Peyer's patch (tissue), 4 donors: ENCODE measurements around the gene PRM3. TPM values are rescaled to one million over a fixed set of nuclear protein-coding genes. Genes with fewer than 3 reads are reported as not detected.

Experiments
- DNase-seq, 3 donors: peaks; one replicate each; pipeline ENCODE4 v3.0.0-alpha.2; 2017 to 2019
- H3K27ac ChIP-seq, 4 donors: fragments of 200-600 bp; sonication (generic); one replicate each; pipeline ENCODE4 v1.5.1; 2016 to 2019
- H3K27me3 ChIP-seq, 2 donors: fragments of 200-600 bp; sonication (generic); one replicate each; pipeline ENCODE4 v1.5.1; 2019
- H3K36me3 ChIP-seq, 3 donors: fragments of 200-600 bp; sonication (generic); one replicate each; pipeline ENCODE4 v1.5.1; 2016 to 2019
- H3K4me1 ChIP-seq, 4 donors: fragments of 200-600 bp; sonication (generic); one replicate each; pipeline ENCODE4 v1.5.1; 2016 to 2019
- H3K4me3 ChIP-seq, 4 donors: fragments of 200-600 bp; sonication (generic); 1 replicate in 3 of 4; 2 replicates in 1 of 4; pipeline ENCODE4 v1.5.1; 2016 to 2019; ENCODE audit warnings: mild to moderate bottlenecking in 1 of 4
- H3K9me3 ChIP-seq, 4 donors: fragments of 200-600 bp; sonication (generic); one replicate each; pipeline ENCODE4 v1.5.1; 2016 to 2019; ENCODE audit warnings: mild to moderate bottlenecking in 1 of 4
- CTCF ChIP-seq, 6 experiments: fragments of 450-650 bp in 4 of 6; fragments of 200-600 bp in 2 of 6; sonication (generic) in 1 of 6; IDR thresholded peaks; one replicate each; pipeline ENCODE4 v1.5.1; 2017 to 2019; ENCODE audit warnings: antibody characterized with exemption in 6 of 6, mild to moderate bottlenecking in 3 of 6, moderate library complexity in 1 of 6
- POLR2A ChIP-seq, 2 donors: fragments of 450-650 bp; IDR thresholded peaks; one replicate each; pipeline ENCODE4 v1.5.1; 2017; ENCODE audit warnings: antibody characterized with exemption in 2 of 2, mild to moderate bottlenecking in 2 of 2, moderate library complexity in 2 of 2
- total RNA-seq, 4 donors: library from RNA; depleted of rRNA; stranded (reverse); fragments of >200 nt; gene quantifications; one replicate each; pipeline ENCODE4 v1.1.0, GENCODE V29; 2016

PRM3 gene
- not detected for total RNA-seq

GRCh38 chr16:11272921-11273720 lies at the start of gene PRM3:
Gene PRM3 (minus strand): TSS chr16:11273629. CDS start chr16:11273595, 34 bp downstream.
- H3K4me1 ChIP-seq: no peaks in the 10 kb centered on the region
- H3K27ac ChIP-seq: no peak within 1 kb of the TSS
- no peaks in the 10 kb centered on the region for H3K27me3 ChIP-seq
- no peaks in the 10 kb centered on the region for H3K36me3 ChIP-seq
- TF ChIP-seq CTCF (IDR thresholded peaks at IDR 0.05): no peak
- no peak for TF ChIP-seq POLR2A (IDR thresholded peaks at IDR 0.05)
- no peak within 1 kb of the TSS for H3K4me3 ChIP-seq
- no peaks in the 10 kb centered on the region for H3K9me3 ChIP-seq
- DNase-seq: no peak

GRCh38 chr16:11322823-11323222 lies 49.4 kb upstream of the PRM3 start:
- peaks cover 0 to 24% (median 9%) of the 10 kb centered on the region in 4 donors for H3K4me1 ChIP-seq
- H3K27ac ChIP-seq: no peak overlapping the region
- TF ChIP-seq CTCF (IDR thresholded peaks at IDR 0.05): no peak
- no peak for TF ChIP-seq POLR2A (IDR thresholded peaks at IDR 0.05)
- DNase-seq: no peak
- no peaks in the 10 kb centered on the region for H3K9me3 ChIP-seq
- H3K36me3 ChIP-seq: no peaks in the 10 kb centered on the region
- no peaks in the 10 kb centered on the region for H3K27me3 ChIP-seq
- no peak overlapping the region for H3K4me3 ChIP-seq

- H3K27me3 ChIP-seq: no peaks in the 10 kb centered on the region
- TF ChIP-seq POLR2A (IDR thresholded peaks at IDR 0.05) (no peak), CTCF (IDR thresholded peaks at IDR 0.05) (no peak)
Measured at GRCh38 chr16:11321662-11322061, 48.2 kb upstream of the PRM3 start.

GRCh38 chr16:11320170-11320569 lies 46.7 kb upstream of the PRM3 start:
- H3K9me3 ChIP-seq: no peaks in the 10 kb centered on the region
- TF ChIP-seq POLR2A (IDR thresholded peaks at IDR 0.05) (no peak), CTCF (IDR thresholded peaks at IDR 0.05) (no peak)
- H3K36me3 ChIP-seq: no peaks in the 10 kb centered on the region
- no peak overlapping the region for H3K4me3 ChIP-seq
- H3K4me1 ChIP-seq: peaks cover 0 to 7% (median 1%) of the 10 kb centered on the region in 4 donors
- H3K27me3 ChIP-seq: no peaks in the 10 kb centered on the region
- H3K27ac ChIP-seq: no peak overlapping the region
- no peak for DNase-seq

More at GRCh38 chr16:11321662-11322061, 48.2 kb upstream of the PRM3 start:
- Histone ChIP-seq H3K4me3 (no peak overlapping the region), H3K27ac (no peak overlapping the region), H3K4me1 (peaks cover 0 to 17% (median 5%) of the 10 kb centered on the region in 4 donors), H3K36me3 (no peaks in the 10 kb centered on the region), H3K9me3 (no peaks in the 10 kb centered on the region)
- DNase-seq: no peak

GRCh38 chr16:11319529-11320146 lies 46.2 kb upstream of the PRM3 start:
- peaks cover 0 to 2% (median 0%) of the 10 kb centered on the region in 4 donors for H3K4me1 ChIP-seq
- no peaks in the 10 kb centered on the region for H3K9me3 ChIP-seq
- no peak for DNase-seq
- H3K36me3 ChIP-seq: no peaks in the 10 kb centered on the region
- no peak overlapping the region for H3K27ac ChIP-seq
- TF ChIP-seq CTCF (IDR thresholded peaks at IDR 0.05) (no peak), POLR2A (IDR thresholded peaks at IDR 0.05) (no peak)
- H3K27me3 ChIP-seq: no peaks in the 10 kb centered on the region
- H3K4me3 ChIP-seq: no peak overlapping the region
